Measurements from ENCODE around the gene USP17L12.
"Not testable (repeated sequence)": the region's sequence is repeated elsewhere in the genome, so short reads cannot be mapped to it uniquely, and the experiment has no call there.

USP17L12 gene

GRCh38 chr4:9219852-9220251 lies at the start of gene USP17L12:
Gene USP17L12 (plus strand): TSS chr4:9220152. CDS start chr4:9220152, 0 bp downstream.
- DNase-seq: not testable (repeated sequence)

GRCh38 chr4:9210357-9210756 lies 9.6 kb upstream of the USP17L12 start, which contains the start of gene USP17L10:
Gene USP17L10 (plus strand): TSS chr4:9210657. CDS start chr4:9210657, 0 bp downstream.
- DNase-seq: not testable (repeated sequence)

- DNase-seq: not testable (repeated sequence)
These were observed 5.3 kb upstream of the USP17L12 start for GRCh38 chr4:9214701-9215100.

GRCh38 chr4:9215105-9215504 lies 4.8 kb upstream of the USP17L12 start, which contains the start of gene USP17L11:
Gene USP17L11 (plus strand): TSS chr4:9215405. CDS start chr4:9215405, 0 bp downstream.
- not testable (repeated sequence) for DNase-seq

GRCh38 chr4:9224596-9224995 lies 4.6 kb downstream of the USP17L12 start, which contains the start of gene USP17L13:
Gene USP17L13 (plus strand): TSS chr4:9224896. CDS start chr4:9224896, 0 bp downstream.
- DNase-seq: not testable (repeated sequence)

GRCh38 chr4:9230249-9230648 lies 10.3 kb downstream of the USP17L12 start:
- not testable (repeated sequence) for DNase-seq

GRCh38 chr4:9234085-9234484 lies 14.1 kb downstream of the USP17L12 start, which contains the start of gene USP17L15:
Gene USP17L15 (plus strand): TSS chr4:9234385. CDS start chr4:9234385, 0 bp downstream.
- not testable (repeated sequence) for DNase-seq

GRCh38 chr4:9238461-9238860 lies 18.5 kb downstream of the USP17L12 start:
- not testable (repeated sequence) for DNase-seq

GRCh38 chr4:9243579-9243978 lies 23.6 kb downstream of the USP17L12 start, which contains the start of gene USP17L17:
Gene USP17L17 (plus strand): TSS chr4:9243879. CDS start chr4:9243879, 0 bp downstream.
- not testable (repeated sequence) for DNase-seq

GRCh38 chr4:9247953-9248680 lies 28.2 kb downstream of the USP17L12 start, which contains the start of gene USP17L18:
Gene USP17L18 (plus strand): TSS chr4:9248630. CDS start chr4:9248630, 0 bp downstream.
- not testable (repeated sequence) for DNase-seq

GRCh38 chr4:9253078-9253477 lies 33.1 kb downstream of the USP17L12 start, which contains the start of gene USP17L19:
Gene USP17L19 (plus strand): TSS chr4:9253378. CDS start chr4:9253378, 0 bp downstream.
- DNase-seq: not testable (repeated sequence)

- DNase-seq: not testable (repeated sequence)
These were observed 37.9 kb downstream of the USP17L12 start, which contains the start of gene USP17L20 for GRCh38 chr4:9257824-9258223. Gene USP17L20 (plus strand): TSS chr4:9258124. CDS start chr4:9258124, 0 bp downstream.

- not testable (repeated sequence) for DNase-seq
These were observed 42.6 kb downstream of the USP17L12 start, which contains the start of gene USP17L21 for GRCh38 chr4:9262572-9262971. Gene USP17L21 (plus strand): TSS chr4:9262872. CDS start chr4:9262872, 0 bp downstream.

- DNase-seq: not testable (repeated sequence)
These were observed 47.4 kb downstream of the USP17L12 start, which contains the start of gene USP17L22 for GRCh38 chr4:9267319-9267718. Gene USP17L22 (plus strand): TSS chr4:9267619. CDS start chr4:9267619, 0 bp downstream.
